GM21526 (cell line): ENCODE data around the gene NPAS1.
"Not testable (repeated sequence)": the region's sequence is repeated elsewhere in the genome, so short reads cannot be mapped to it uniquely, and the experiment has no call there.

ENCODE experiments used
- ATAC-seq: cut with Tn5 transposase; IDR thresholded peaks from one replicate; pipeline ENCODE4 v1.9.1; 2021; ENCODE audit warnings: moderate library complexity; ENCODE audit not compliant: unreplicated experiment, low FRiP score

Gene NPAS1

DNA sequence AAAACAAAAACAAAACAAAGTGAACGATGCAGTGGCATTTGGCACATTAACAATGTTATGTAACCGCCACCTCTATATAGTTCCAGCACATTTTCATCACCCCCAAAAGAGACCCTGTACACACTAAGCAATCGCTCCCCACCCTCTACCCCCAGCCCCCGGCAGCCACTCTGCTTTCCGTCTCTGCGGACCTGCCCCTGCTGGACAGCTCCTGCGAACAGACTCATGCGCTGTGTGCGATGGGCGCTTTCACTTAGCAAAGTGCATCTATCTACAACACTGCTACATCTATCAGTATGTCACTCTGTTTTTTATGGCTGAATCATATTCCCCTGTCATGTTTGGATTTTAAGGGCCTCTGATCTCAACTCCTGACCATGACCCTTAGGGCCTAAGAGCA is 53.9 kb downstream of the NPAS1 start:
- no peak for ATAC-seq

DNA sequence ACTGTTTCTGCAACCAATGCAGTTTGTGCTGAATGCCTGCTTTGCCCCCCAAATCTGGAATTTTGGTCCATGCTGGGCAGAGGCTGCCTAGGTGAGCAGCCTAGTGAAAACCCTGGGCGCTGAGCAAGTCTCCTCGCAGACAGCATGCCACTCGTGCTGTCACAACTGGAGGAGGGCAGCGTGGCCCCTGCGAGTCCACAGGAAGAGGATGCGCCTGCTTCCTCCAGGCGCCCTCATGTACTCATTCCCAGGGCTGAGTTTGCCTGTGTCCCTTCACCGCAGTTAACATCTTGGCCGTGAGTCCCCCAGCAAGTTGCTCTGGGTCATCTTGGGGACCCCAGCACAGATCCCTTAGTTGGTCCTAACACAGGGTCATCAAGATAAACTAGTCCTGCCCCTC is 55.0 kb downstream of the NPAS1 start:
- ATAC-seq, result no peak

DNA sequence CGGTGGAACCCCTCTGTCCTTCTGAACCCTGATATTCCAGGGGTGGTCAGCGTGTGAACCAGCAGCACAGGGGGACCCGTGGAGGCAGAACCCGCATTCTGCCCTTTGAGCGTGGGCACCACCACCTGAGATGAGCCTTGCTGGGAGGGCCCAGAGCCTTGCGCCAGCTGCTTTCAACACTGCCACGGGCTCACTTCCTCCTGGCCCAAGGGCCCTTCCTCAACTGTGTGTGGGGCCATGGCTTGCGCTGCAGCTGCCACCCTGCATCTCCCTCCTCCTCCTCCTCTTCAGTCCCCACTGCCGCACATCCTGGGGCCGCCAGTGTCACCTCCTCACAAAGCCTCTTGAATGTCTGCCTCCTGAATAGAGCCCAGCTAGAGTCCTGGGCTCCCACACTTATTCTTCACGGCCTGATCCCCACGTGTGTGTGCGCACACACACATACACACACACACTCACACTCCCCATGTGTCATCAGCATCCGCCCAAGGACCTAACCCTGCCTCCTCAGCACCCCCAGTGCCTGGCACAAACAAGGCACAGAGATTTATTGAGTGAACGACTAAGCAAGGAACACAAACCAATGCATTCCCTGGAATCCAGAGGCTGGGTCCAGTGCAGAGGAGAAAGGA is 55.7 kb downstream of the NPAS1 start:
- ATAC-seq, result no peak

DNA sequence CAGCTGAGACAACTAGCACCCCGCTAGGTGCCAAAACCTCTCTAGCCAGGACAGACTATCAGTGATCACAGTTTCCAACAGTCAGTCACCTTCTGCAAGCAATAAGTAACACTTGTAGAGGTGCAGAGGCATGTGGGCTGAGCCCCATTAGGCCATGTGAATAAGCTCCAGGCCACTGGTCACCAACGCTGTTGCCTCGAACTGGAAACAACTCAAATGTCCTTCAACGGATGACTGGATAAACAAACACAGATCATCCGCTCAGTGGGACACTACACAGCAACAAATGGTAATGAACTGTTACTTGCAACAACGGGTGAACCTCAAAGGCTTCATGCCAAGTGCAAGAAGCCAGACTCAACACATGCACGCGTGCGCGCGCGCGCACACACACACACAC is 56.3 kb downstream of the NPAS1 start:
- no peak for ATAC-seq

DNA sequence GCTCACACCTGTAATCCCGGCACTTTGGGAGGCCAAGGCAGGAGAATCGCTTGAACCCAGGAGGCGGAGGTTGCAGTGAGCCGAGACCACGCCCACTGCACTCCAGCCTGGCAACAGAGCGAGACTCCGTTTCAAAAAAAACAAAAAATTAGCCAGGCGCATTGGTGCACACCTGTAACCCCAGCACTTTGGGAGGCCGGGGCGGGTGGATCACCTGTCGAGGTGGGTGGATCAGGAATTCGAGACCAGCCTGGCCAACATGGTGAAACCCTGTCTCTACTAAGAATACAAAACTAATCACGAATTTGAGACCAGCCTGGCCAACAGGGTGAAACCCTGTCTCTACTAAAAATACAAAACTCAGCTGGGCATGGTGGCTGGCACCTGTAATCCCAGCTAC is 58.7 kb downstream of the NPAS1 start:
- ATAC-seq, result not testable (repeated sequence)

DNA sequence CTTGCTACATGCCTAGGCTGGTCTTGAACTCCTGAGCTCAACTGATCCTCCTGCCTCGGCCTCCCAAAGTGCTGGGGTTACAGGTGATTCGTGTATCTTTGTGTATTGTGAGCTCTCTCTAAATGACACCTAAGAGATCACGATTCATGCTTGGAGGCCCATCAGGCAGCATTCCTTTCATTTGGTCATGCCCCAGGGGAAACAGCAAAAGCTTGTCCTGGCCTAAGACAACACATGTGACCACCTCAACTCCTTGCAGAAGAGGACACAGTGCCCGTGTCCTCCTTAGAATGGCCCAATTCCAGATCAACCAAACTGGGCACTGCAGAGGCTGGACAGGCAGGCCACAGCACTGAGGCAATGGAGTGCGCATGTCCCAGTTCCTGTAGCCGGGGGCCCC is 61.5 kb downstream of the NPAS1 start:
- ATAC-seq, result no peak

DNA sequence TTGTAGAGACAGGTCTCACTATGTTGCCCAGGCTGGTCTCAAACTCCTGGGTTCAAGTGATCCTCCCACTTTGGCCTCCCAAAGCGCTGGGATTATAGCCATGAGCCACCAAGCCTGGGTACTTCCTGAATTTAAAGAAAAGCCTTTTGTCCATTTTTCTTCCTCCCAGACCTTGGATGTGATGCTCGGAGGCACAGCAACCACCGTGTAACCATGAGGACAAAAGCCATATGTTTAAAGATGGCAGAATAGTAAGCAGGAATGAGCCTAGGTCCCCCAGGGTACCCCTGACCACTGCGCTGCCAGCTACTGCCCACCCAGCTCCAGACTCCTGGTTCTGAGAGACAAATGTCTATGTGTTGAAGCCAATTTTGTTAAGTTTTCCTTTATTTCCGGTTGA is 62.9 kb downstream of the NPAS1 start:
- no peak for ATAC-seq

DNA sequence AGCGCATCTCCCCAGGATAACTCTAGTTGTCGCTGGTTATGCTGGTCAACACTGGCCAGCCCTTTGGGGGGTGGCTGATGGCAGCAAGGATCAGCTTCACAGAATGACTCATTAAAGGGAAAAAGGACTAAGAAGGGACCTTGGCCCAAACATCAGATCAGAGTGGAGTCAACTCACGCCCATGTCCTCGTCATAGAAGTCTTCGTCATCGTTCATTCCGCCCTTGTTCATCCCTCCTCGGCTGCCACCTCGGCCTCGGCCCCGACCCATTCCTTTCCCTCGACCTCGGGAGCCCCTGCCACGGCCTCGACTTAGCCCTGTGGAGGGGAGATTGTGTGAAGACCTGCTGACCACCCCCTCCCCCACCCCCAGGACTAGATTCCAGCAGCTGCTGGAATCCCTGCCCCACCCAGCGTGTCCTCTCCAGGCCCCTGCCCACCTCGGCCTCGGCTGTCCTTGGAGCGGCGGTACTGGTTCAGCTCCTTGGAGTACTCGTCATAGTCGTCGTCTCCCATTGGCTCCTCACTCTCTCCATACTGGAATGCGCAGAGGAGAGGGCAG is 65.3 kb downstream of the NPAS1 start:
- ATAC-seq, result no peak

DNA sequence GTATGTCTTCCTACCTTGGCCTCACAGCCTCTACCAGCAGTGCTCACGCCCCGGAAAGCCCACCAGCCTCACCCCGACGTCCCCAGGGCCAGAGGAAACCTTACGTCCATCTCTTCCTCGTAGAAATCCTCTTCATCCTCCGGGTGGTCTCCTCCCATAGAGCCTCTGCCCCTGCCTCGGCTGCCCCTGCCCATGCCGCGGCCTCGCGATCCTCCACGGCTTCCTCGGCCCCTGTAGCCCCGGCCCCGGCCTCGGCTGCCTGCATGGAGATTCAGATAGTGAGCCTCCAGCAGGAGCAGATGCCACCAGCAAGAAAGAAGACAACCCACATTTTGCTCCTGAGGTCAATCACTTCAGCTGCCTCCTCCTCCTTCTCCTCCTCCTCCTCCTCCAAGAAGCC is 66.6 kb downstream of the NPAS1 start:
- no peak for ATAC-seq

DNA sequence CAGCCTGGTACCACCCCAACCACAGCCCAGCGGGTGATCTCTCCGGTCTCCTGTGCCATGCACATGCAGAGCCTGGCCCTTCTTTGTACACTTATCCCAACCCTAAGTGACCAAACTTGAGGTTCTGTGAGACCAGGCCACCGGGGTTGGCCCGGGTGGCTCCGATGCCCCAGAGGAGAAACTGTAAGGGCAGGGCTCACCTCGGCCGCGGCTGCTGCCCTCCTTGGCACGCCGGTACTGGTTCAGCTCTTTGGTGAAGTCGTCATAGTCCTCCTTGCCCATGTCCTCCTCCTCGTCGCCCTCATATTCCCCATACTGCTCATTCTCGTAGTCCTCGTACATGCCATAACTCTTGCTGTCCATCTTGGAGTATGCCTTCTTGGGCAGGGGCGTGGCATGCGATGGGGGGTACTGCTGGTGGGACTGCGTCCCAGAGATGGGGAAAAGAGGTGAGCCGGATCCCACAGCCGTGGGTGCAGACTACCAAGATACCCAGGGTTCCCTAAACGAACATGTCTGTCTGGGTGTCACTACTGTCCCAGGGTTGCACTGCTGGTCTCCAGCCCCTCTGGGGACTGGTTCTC is 70.2 kb downstream of the NPAS1 start:
- ATAC-seq, result no peak

DNA sequence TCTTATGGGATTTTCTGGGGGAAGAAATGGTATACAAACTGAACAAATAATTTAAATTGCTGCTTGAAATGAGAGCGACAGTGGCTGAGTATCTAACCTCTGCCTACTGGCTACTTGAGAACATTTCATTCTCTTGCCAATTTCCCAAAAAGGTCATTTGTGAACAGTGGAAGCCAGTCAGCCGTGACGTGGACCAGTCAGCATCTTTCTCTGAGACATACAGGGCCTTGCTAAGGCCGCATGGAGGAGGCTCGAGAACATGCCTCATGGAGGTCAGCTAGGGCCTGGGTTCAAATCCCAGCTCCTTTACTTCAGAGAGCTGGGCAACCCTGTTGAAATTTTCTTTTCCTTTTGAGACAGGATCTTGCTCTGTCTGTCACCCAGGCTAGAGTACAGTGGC is 73.6 kb downstream of the NPAS1 start:
- no peak for ATAC-seq

DNA sequence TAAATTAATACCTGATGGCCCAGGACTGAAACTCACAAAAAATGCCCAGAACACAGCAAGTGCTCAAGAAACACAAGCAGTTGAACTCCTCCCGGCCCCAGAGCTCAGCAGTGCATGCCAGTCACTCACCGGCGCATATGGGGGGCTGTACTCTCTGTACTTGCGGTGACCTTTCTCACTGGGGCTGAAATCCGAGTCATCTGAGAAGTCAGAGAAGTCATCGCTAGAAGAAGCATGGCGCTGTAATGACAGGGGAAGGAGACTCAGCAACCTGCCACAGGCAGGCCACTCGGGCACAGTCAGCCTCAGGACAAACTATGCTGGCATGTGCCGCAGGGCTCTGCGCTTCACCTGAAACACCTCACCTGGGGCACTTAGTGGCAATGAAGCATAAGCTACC is 74.2 kb downstream of the NPAS1 start:
- no peak for ATAC-seq

DNA sequence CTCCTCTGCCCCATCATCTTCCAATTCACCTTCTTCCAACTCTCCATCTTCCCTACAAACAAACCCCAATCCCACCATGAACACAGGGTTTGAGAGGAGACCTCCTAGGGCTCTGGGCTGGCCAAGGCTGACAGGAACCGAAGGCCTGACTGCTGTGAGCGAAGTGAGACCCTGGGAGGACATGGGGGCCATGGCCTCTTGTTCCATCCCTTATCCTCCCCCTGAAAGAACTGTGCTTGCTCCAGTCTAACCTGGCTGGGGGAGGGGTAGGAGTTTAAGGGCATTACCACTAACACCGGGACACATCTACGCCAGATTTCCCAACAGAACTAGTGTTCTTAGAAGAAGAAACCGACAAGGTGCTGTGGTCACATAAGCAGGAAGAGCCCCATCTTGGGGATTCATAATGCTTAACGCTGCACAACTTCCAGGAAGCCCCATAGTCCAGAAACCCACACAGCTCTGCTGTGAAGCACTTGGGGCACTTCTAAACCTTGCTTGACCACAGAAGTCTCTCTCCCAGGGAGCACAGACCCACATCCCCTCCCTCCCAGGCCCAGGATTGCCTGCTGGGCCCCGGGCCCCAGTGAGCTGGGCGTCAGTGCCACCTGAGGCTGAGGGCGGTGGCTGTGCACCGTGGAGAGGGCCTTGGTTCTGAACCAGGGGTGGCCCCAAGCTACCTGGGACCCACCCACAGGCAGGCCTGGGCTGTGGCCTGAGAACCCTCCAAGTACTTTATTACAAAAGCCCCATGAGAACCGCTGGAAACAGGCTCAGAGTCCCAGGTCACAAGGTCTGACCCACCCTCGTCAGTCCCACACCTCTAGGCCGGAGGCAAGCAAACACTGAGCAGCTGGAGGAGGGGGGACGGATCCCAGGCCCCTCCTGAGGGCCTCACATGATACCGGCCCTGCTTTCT is 75.2 kb downstream of the NPAS1 start:
- no peak for ATAC-seq
